Osteocyte (in vitro differentiated cells): ENCODE measurements around the gene NOP9. TPM values are rescaled to one million over a fixed set of nuclear protein-coding genes. Genes with fewer than 3 reads are reported as not detected.

Experiments used
- DNase-seq: peaks from one replicate; pipeline ENCODE4 v3.0.0; 2021; ENCODE audit warnings: mixed read lengths; ENCODE audit not compliant: unreplicated experiment; ENCODE audit errors: extremely low spot score
- H3K27ac Mint-ChIP-seq: one replicate; pipeline ENCODE4 v1.8.0; 2021; ENCODE audit warnings: mild to moderate bottlenecking, mixed read lengths; ENCODE audit not compliant: unreplicated experiment
- H3K27me3 Mint-ChIP-seq: one replicate; pipeline ENCODE4 v1.8.0; 2021; ENCODE audit warnings: mixed read lengths; ENCODE audit not compliant: unreplicated experiment
- H3K36me3 Mint-ChIP-seq: one replicate; pipeline ENCODE4 v1.8.0; 2021; ENCODE audit warnings: mixed read lengths; ENCODE audit not compliant: unreplicated experiment
- H3K4me1 Mint-ChIP-seq: one replicate; pipeline ENCODE4 v1.8.0; 2021; ENCODE audit warnings: mixed read lengths; ENCODE audit not compliant: unreplicated experiment
- H3K4me3 Mint-ChIP-seq: one replicate; pipeline ENCODE4 v1.8.0; 2021; ENCODE audit warnings: mild to moderate bottlenecking, moderate library complexity, mixed read lengths; ENCODE audit not compliant: unreplicated experiment
- H3K9me3 Mint-ChIP-seq: one replicate; pipeline ENCODE4 v1.8.0; 2021; ENCODE audit warnings: mixed read lengths; ENCODE audit not compliant: unreplicated experiment
- CTCF ChIP-seq: fragments of 200-600 bp; sonication (generic); IDR thresholded peaks from 2 replicates; pipeline ENCODE4 v1.5.0; 2021; ENCODE audit warnings: antibody characterized with exemption, mild to moderate bottlenecking, moderate library complexity
- total RNA-seq: library from RNA; stranded (reverse); gene quantifications from 2 replicates; pipeline ENCODE4 v1.2.1, GENCODE V29; 2021

Gene NOP9
- total RNA-seq, 1 donor from 2014 or later, result 28.2 TPM

GRCh38 chr14:24355009-24355408 lies 55.4 kb downstream of the NOP9 start:
- peaks cover 40% of the 10 kb centered on the region for H3K27me3 Mint-ChIP-seq
- H3K9me3 Mint-ChIP-seq, result no peaks in the 10 kb centered on the region
- no peak for TF ChIP-seq CTCF
- H3K36me3 Mint-ChIP-seq, result no peaks in the 10 kb centered on the region
- no peak overlapping the region for H3K4me3 Mint-ChIP-seq
- DNase-seq, result no peak
- no peak overlapping the region for H3K27ac Mint-ChIP-seq
- H3K4me1 Mint-ChIP-seq, result peaks cover 12% of the 10 kb centered on the region

GRCh38 chr14:24356208-24356607 lies 56.6 kb downstream of the NOP9 start:
- Mint-ChIP-seq H3K27me3 (peaks cover 29% of the 10 kb centered on the region), H3K27ac (no peak overlapping the region), H3K9me3 (no peaks in the 10 kb centered on the region), H3K4me1 (peaks cover 12% of the 10 kb centered on the region), H3K36me3 (no peaks in the 10 kb centered on the region), H3K4me3 (no peak overlapping the region)
- DNase-seq, result no peak
- TF ChIP-seq CTCF, result no peak

Other genes with a start within 250 kb of the NOP9 start
- gene CARMIL3, start 247.8 kb upstream of the NOP9 start, total RNA-seq, result 0.31 and 0.35 TPM in 2 replicates
- not detected in 2 replicates for gene CPNE6, start 228.3 kb upstream of the NOP9 start, total RNA-seq
- gene PCK2, start 205.5 kb upstream of the NOP9 start, total RNA-seq, result 66.0 and 75.1 TPM in 2 replicates
- gene DCAF11, start 185.1 kb upstream of the NOP9 start, total RNA-seq, result 50.2 and 52.8 TPM in 2 replicates
- gene NRL, start 184.9 kb upstream of the NOP9 start, total RNA-seq, result 1.2 and 1.9 TPM in 2 replicates
- 0.63 and 0.73 TPM in 2 replicates for gene FITM1, start 169.2 kb upstream of the NOP9 start, total RNA-seq
- gene PSME1, start 163.7 kb upstream of the NOP9 start, total RNA-seq, result 154 and 156 TPM in 2 replicates
- gene EMC9, start 158.3 kb upstream of the NOP9 start, total RNA-seq, result 13.6 and 15.6 TPM in 2 replicates
- gene PSME2, start 153.2 kb upstream of the NOP9 start, total RNA-seq, result 86.2 and 91.8 TPM in 2 replicates
- gene RNF31, start 152.4 kb upstream of the NOP9 start, total RNA-seq, result 65.9 and 66.5 TPM in 2 replicates
- 58.9 and 62.5 TPM in 2 replicates for gene IRF9, start 138.6 kb upstream of the NOP9 start, total RNA-seq
- 8.1 and 11.5 TPM in 2 replicates for gene REC8, start 127.8 kb upstream of the NOP9 start, total RNA-seq
- 34.6 and 36.5 TPM in 2 replicates for gene IPO4, start 111.0 kb upstream of the NOP9 start, total RNA-seq
- gene TM9SF1, start 104.4 kb upstream of the NOP9 start, total RNA-seq, result 69.5 and 81.8 TPM in 2 replicates
- gene TSSK4, start 94.2 kb upstream of the NOP9 start, total RNA-seq, result not detected in 2 replicates
- 38.1 and 45.3 TPM in 2 replicates for gene CHMP4A, start 86.4 kb upstream of the NOP9 start, total RNA-seq
- 23.8 and 25.4 TPM in 2 replicates for gene MDP1, start 83.8 kb upstream of the NOP9 start, total RNA-seq
- 158 and 164 TPM in 2 replicates for gene NEDD8, start 67.5 kb upstream of the NOP9 start, total RNA-seq
- gene GMPR2, start 66.9 kb upstream of the NOP9 start, total RNA-seq, result 61.7 and 68.7 TPM in 2 replicates
- 69.2 and 75.7 TPM in 2 replicates for gene TINF2, start 57.2 kb upstream of the NOP9 start, total RNA-seq
- gene TGM1, start 36.7 kb upstream of the NOP9 start, total RNA-seq, result 2.1 and 2.3 TPM in 2 replicates
- 26.1 and 30.8 TPM in 2 replicates for gene RABGGTA, start 28.3 kb upstream of the NOP9 start, total RNA-seq
- 24.6 and 27.0 TPM in 2 replicates for gene DHRS1, start 70 bp upstream of the NOP9 start, total RNA-seq
- gene CIDEB, start 8.1 kb downstream of the NOP9 start, total RNA-seq, result not detected in 2 replicates
- 12.5 and 14.9 TPM in 2 replicates for gene LTB4R2, start 10.3 kb downstream of the NOP9 start, total RNA-seq
- gene LTB4R, start 11.7 kb downstream of the NOP9 start, total RNA-seq, result 10.0 and 11.3 TPM in 2 replicates
- 25.3 and 26.5 TPM in 2 replicates for gene ADCY4, start 35.2 kb downstream of the NOP9 start, total RNA-seq
- gene RIPK3, start 40.1 kb downstream of the NOP9 start, total RNA-seq, result 0.78 and 1.3 TPM in 2 replicates
- 197 and 223 TPM in 2 replicates for gene NFATC4, start 68.3 kb downstream of the NOP9 start, total RNA-seq
- 39.6 and 40.2 TPM in 2 replicates for gene NYNRIN, start 99.2 kb downstream of the NOP9 start, total RNA-seq
- gene CBLN3, start 129.8 kb downstream of the NOP9 start, total RNA-seq, result 5.5 and 6.1 TPM in 2 replicates
- gene KHNYN, start 130.1 kb downstream of the NOP9 start, total RNA-seq, result 59.9 and 60.9 TPM in 2 replicates
- gene SDR39U1, start 142.9 kb downstream of the NOP9 start, total RNA-seq, result 53.9 and 54.6 TPM in 2 replicates
- gene CMA1, start 208.4 kb downstream of the NOP9 start, total RNA-seq, result not detected in 2 replicates